GM18909 (cell line): ENCODE measurements around the gene RNF186.
"Not testable (repeated sequence)": the region's sequence is repeated elsewhere in the genome, so short reads cannot be mapped to it uniquely, and the experiment has no call there.

Source experiments
- ATAC-seq: cut with Tn5 transposase; IDR thresholded peaks from one replicate; pipeline ENCODE4 v1.9.1; 2021; ENCODE audit warnings: mild to moderate bottlenecking; ENCODE audit not compliant: unreplicated experiment, poor library complexity

RNF186 gene

GRCh38 chr1:19814681-19815503, at the start of gene RNF186:
RNF186 (minus strand) TSS chr1:19815283; CDS start chr1:19815101, 182 bp downstream.
- no peak for ATAC-seq

- ATAC-seq, result no peak
Observed at GRCh38 chr1:19864570-19865160, 49.6 kb upstream of the RNF186 start.

- ATAC-seq, result no peak
Observed at GRCh38 chr1:19862944-19863343, 47.9 kb upstream of the RNF186 start.

- ATAC-seq, result no peak
Observed at GRCh38 chr1:19861842-19862530, 46.9 kb upstream of the RNF186 start.

- ATAC-seq, result no peak
Observed at GRCh38 chr1:19861034-19861433, 46.0 kb upstream of the RNF186 start.

- ATAC-seq, result no peak
Observed at GRCh38 chr1:19860418-19860817, 45.3 kb upstream of the RNF186 start.

GRCh38 chr1:19859876-19860275, 44.8 kb upstream of the RNF186 start:
- no peak for ATAC-seq

- ATAC-seq, result no peak
Observed at GRCh38 chr1:19858893-19859292, 43.8 kb upstream of the RNF186 start.

- no peak for ATAC-seq
Observed at GRCh38 chr1:19854866-19855265, 39.8 kb upstream of the RNF186 start.

GRCh38 chr1:19852036-19852435, 37.0 kb upstream of the RNF186 start:
- no peak for ATAC-seq

- no peak for ATAC-seq
Observed at GRCh38 chr1:19850214-19850613, 35.1 kb upstream of the RNF186 start.

GRCh38 chr1:19849307-19849706, 34.2 kb upstream of the RNF186 start:
- not testable (repeated sequence) for ATAC-seq

GRCh38 chr1:19847334-19847733, 32.3 kb upstream of the RNF186 start:
- not testable (repeated sequence) for ATAC-seq

- ATAC-seq, result no peak
Observed at GRCh38 chr1:19846338-19846737, 31.3 kb upstream of the RNF186 start.

GRCh38 chr1:19845555-19845954, 30.5 kb upstream of the RNF186 start:
- no peak for ATAC-seq

GRCh38 chr1:19844731-19845495, 29.8 kb upstream of the RNF186 start:
- ATAC-seq, result no peak

GRCh38 chr1:19840228-19840627, 25.1 kb upstream of the RNF186 start:
- no peak for ATAC-seq

GRCh38 chr1:19837866-19838265, 22.8 kb upstream of the RNF186 start:
- no peak for ATAC-seq

GRCh38 chr1:19835578-19835977, 20.5 kb upstream of the RNF186 start:
- ATAC-seq, result no peak

GRCh38 chr1:19831441-19831840, 16.4 kb upstream of the RNF186 start:
- no peak for ATAC-seq

- ATAC-seq, result no peak
Observed at GRCh38 chr1:19828546-19828945, 13.5 kb upstream of the RNF186 start.
